NT2/D1 (cell line): Measurements from ENCODE around the gene SLC25A21.

Experiments
- SUZ12 ChIP-seq: IDR thresholded peaks from 2 replicates; pipeline ENCODE4 v1.6.1; 2011; ENCODE audit not compliant: insufficient read length, insufficient read depth; ENCODE audit errors: extremely low read depth
- YY1 ChIP-seq: IDR thresholded peaks from 2 replicates; pipeline ENCODE4 v1.6.1; 2011; ENCODE audit not compliant: insufficient read length, insufficient read depth
- ZNF274 ChIP-seq: IDR thresholded peaks from 2 replicates; pipeline ENCODE4 v1.6.1; 2011; ENCODE audit warnings: mild to moderate bottlenecking, low read depth, low read length

DNA sequence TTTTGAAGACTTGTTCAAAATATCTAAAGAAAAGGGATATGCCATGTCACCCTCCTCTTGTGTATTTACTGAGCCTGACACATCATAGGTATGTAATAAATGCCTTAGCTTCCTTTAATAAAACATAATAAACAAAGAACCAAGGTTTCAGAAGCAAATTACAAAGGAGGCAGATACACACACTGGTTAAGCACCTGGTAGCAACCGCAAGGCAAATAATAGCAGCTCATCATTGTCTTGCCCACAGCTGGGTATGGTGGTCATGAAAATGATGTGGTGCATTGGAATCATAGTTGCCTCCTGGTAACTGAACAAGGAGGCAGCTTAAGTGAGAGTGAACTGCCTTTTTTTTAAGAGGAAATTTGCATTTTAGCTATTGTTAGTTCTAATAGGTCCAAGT is 471.8 kb downstream of the SLC25A21 start:
- no peak for TF ChIP-seq SUZ12
- no peak for TF ChIP-seq YY1
- TF ChIP-seq ZNF274: no peak
